Brain microvascular endothelial cell (primary cell): ENCODE measurements around the gene ADAMTS2.

Experiments
- DNase-seq: peaks from one replicate; pipeline ENCODE4 v3.0.0-alpha.2; 2020
- H3K27ac ChIP-seq: fragments of 250-450 bp; sonication (Bioruptor Pico); 2 replicates; pipeline ENCODE4 v1.5.1; 2020; ENCODE audit warnings: mild to moderate bottlenecking, moderate library complexity
- H3K27me3 ChIP-seq: fragments of 250-450 bp; sonication (Bioruptor Pico); replicated peaks from 2 replicates; pipeline ENCODE4 v1.5.1; 2020; ENCODE audit warnings: mild to moderate bottlenecking
- H3K36me3 ChIP-seq: fragments of 250-450 bp; sonication (Bioruptor Pico); replicated peaks from 2 replicates; pipeline ENCODE4 v1.5.1; 2020; ENCODE audit warnings: mild to moderate bottlenecking
- H3K4me3 ChIP-seq: 2 replicates; pipeline ENCODE4 v1.5.1; 2011; ENCODE audit warnings: low read depth, mild to moderate bottlenecking, control low read depth, low read length, moderate library complexity
- CTCF ChIP-seq: IDR thresholded peaks from 2 replicates; pipeline ENCODE4 v1.5.1; 2011; ENCODE audit warnings: low read depth, mild to moderate bottlenecking, moderate library complexity, low read length, control low read depth, inconsistent platforms; ENCODE audit errors: missing control alignments
- in situ Hi-C: cut with HindIII; loops from 2 replicates; pipeline ENCODE4 v1.10.0; 2017; ENCODE audit warnings: low sequenced_read_pairs, low pct_ligation_motif_present

Gene ADAMTS2

GRCh38 chr5:179184521-179185050 lies 160.7 kb downstream of the ADAMTS2 start:
- H3K27ac ChIP-seq: no peak overlapping the region
- H3K27me3 ChIP-seq: no peaks in the 10 kb centered on the region
- no peak for DNase-seq
- no peaks in the 10 kb centered on the region for H3K36me3 ChIP-seq
- in situ Hi-C loops: no loop called here
- no peak for TF ChIP-seq CTCF
- no peak overlapping the region for H3K4me3 ChIP-seq

- H3K4me3 ChIP-seq: no peak overlapping the region
- DNase-seq: no peak
- no peak for TF ChIP-seq CTCF
- H3K36me3 ChIP-seq: no peaks in the 10 kb centered on the region
- H3K27ac ChIP-seq: no peak overlapping the region
- in situ Hi-C loops: no loop called here
- H3K27me3 ChIP-seq: no peaks in the 10 kb centered on the region
Observed at GRCh38 chr5:179183481-179183880, 161.8 kb downstream of the ADAMTS2 start.

GRCh38 chr5:179182601-179183000 lies 162.7 kb downstream of the ADAMTS2 start:
- Histone ChIP-seq H3K27ac (no peak overlapping the region), H3K27me3 (no peaks in the 10 kb centered on the region), H3K36me3 (no peaks in the 10 kb centered on the region), H3K4me3 (no peak overlapping the region)
- no peak for TF ChIP-seq CTCF
- DNase-seq: no peak
- in situ Hi-C loops: no loop called here

- Histone ChIP-seq H3K27ac (no peak overlapping the region), H3K27me3 (no peaks in the 10 kb centered on the region), H3K36me3 (no peaks in the 10 kb centered on the region), H3K4me3 (no peak overlapping the region)
- no peak for TF ChIP-seq CTCF
- in situ Hi-C loops: no loop called here
- no peak for DNase-seq
Observed at GRCh38 chr5:179181988-179182387, 163.3 kb downstream of the ADAMTS2 start.

- H3K27me3 ChIP-seq: no peaks in the 10 kb centered on the region
- in situ Hi-C loops: no loop called here
- H3K27ac ChIP-seq: no peak overlapping the region
- H3K4me3 ChIP-seq: no peak overlapping the region
- H3K36me3 ChIP-seq: no peaks in the 10 kb centered on the region
- no peak for DNase-seq
- TF ChIP-seq CTCF: no peak
Observed at GRCh38 chr5:179180921-179181645, 164.2 kb downstream of the ADAMTS2 start.
